IMR-90 (cell line): ENCODE measurements around the gene HEY2. TPM values are rescaled to one million over a fixed set of nuclear protein-coding genes. Genes with fewer than 3 reads are reported as not detected.
A peak's percentile ranks its signal among the peaks of the same experiment; 100 is the strongest.

Experiments used
- CTCF ChIP-seq: conservative IDR thresholded peaks from 2 replicates; pipeline ENCODE4 v1.5.1; 2012; ENCODE audit warnings: mild to moderate bottlenecking, low read depth, low read length, improper control_type of control experiment
- RAD21 ChIP-seq: IDR thresholded peaks from 2 replicates; pipeline ENCODE4 v1.6.1; 2012; ENCODE audit warnings: low read length, improper control_type of control experiment
- polyA plus RNA-seq, 3 experiments: library from polyadenylated mRNA; depleted of rRNA; stranded (reverse); fragments of >200 nt; gene quantifications; 2 replicates each; pipeline ENCODE4 v1.2.3, GENCODE V29; 2012; ENCODE audit warnings: low replicate concordance in 1 of 3
- total RNA-seq: library from RNA; depleted of rRNA; stranded (reverse); fragments of >200 nt; gene quantifications from 2 replicates; pipeline ENCODE4 v1.2.3, GENCODE V29; 2012

Gene HEY2
- total and polyA plus RNA-seq, 2 of the 4 experiments (the other 2 are of a cell fraction), result not detected

GRCh38 chr6:125779924-125780539, 30.6 kb downstream of the HEY2 start (continued):
- TF ChIP-seq CTCF (peak; percentile 28; the same call in 1 of the 2 replicates), RAD21 (no peak)
